Adrenal gland (tissue), 5 donors: ENCODE results near the gene MAZ.
A peak's percentile ranks its signal among the peaks of the same experiment; 100 is the strongest.

Experiments
- CTCF ChIP-seq, 6 experiments: fragments of 450-650 bp in 4 of 6; fragments of 200-600 bp in 2 of 6; sonication (generic) in 1 of 6; IDR thresholded peaks; 1 replicate in 5 of 6; 2 replicates in 1 of 6; pipeline versions ENCODE4 v1.5.1 to v1.8.0; 2016 to 2021; ENCODE audit warnings: antibody characterized with exemption in 6 of 6, mild to moderate bottlenecking in 2 of 6, moderate library complexity in 1 of 6
- POLR2A ChIP-seq, 2 donors: fragments of 450-650 bp; IDR thresholded peaks; one replicate each; pipeline ENCODE4 v1.6.1; 2017; ENCODE audit warnings: antibody characterized with exemption in 2 of 2, mild to moderate bottlenecking in 2 of 2, moderate library complexity in 1 of 2
- donor health status: DM: no; HTN: no; CAD: no.

- TF ChIP-seq CTCF (IDR thresholded peaks at IDR 0.05) (no peak), POLR2A (IDR thresholded peaks at IDR 0.05) (peak in 1 of 2 donors; percentile 48)
Measured at GRCh38 chr16:29857133-29857760, 50.9 kb downstream of the MAZ start.
